ENCODE measurements around the gene KIRREL1. TPM values are rescaled to one million over a fixed set of nuclear protein-coding genes. Genes with fewer than 3 reads are reported as not detected.
A peak's percentile ranks its signal among the peaks of the same experiment; 100 is the strongest.

Gene KIRREL1
- total RNA-seq, 6 experiments from 2014 or later = 1.1 to 4.9 (median 2.9) TPM

DNA sequence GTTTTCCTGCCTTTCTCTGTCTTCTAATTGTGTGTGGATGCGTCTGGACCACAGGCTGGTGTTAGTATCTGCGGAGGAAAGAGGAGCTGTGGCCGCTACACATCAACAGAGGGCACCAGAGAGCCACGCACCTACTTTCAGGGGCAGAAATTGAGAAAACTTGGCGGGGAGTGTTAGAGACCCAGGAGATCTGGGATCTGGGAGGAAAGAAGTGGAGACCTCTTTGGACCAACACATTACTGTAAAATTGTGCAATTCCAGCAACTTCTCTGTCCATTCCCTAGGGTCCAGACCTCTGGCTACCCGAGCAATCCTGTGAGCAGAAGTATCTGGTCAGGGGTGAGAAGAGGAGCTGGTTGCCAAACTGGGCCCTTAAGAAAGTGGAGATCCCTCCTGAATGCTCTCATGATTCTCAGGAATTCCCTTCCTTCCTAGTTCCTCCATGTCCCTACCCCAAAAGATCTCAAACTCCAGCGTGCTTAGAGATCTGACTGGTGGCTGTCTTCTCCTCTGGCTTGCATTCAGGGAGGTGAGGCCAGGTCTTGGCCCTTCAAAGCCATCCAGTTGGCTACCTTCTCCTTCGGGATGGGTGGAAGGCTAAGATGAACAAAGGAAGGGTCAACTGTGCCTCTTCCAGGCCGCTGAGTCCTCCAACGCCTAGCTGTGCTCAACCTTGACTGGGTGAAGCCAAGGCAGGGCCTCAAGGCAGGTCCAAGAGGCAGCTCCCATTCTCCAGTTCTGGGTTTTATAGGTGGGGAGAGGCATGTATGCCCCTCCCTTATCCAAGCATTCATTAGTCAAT lies 1.2 kb upstream of the KIRREL1 start:
- Histone ChIP-seq H3K27me3 (peaks cover 0 to 3% of the 10 kb centered on the region in 2 donors), H3K4me1 (peaks cover 0 to 6% (median 0%) of the 10 kb centered on the region in 4 donors), H3K9me3 (no peaks in the 10 kb centered on the region), H3K27ac (no peak overlapping the region), H3K4me3 (no peak overlapping the region), H3K36me3 (no peaks in the 10 kb centered on the region)
- ATAC-seq (peak; percentile 79 to 87 (median 83)), DNase-seq (peak; percentile 50 to 62 (median 55))
- 34% methylated on average over 10 of the region's 10 CpGs for WGBS (ENCODE audit: insufficient coverage, low coverage, low lambda C conversion rate, missing lambda C conversion rate)
- intact Hi-C loops (cut with DNase I) = loop anchor here in 1 of 2 donors (5.0 to 10.0 kb wide), 2 partner anchors 95 to 123 kb away; no protein-coding TSS in a partner anchor
- TF ChIP-seq, protein P1, sequence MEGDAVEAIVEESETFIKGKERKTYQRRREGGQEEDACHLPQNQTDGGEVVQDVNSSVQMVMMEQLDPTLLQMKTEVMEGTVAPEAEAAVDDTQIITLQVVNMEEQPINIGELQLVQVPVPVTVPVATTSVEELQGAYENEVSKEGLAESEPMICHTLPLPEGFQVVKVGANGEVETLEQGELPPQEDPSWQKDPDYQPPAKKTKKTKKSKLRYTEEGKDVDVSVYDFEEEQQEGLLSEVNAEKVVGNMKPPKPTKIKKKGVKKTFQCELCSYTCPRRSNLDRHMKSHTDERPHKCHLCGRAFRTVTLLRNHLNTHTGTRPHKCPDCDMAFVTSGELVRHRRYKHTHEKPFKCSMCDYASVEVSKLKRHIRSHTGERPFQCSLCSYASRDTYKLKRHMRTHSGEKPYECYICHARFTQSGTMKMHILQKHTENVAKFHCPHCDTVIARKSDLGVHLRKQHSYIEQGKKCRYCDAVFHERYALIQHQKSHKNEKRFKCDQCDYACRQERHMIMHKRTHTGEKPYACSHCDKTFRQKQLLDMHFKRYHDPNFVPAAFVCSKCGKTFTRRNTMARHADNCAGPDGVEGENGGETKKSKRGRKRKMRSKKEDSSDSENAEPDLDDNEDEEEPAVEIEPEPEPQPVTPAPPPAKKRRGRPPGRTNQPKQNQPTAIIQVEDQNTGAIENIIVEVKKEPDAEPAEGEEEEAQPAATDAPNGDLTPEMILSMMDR (IDR thresholded peaks at IDR 0.05) = peak; percentile 77 to 88 (median 86)
- no peak for TF ChIP-seq POLR2A (IDR thresholded peaks at IDR 0.05)

DNA sequence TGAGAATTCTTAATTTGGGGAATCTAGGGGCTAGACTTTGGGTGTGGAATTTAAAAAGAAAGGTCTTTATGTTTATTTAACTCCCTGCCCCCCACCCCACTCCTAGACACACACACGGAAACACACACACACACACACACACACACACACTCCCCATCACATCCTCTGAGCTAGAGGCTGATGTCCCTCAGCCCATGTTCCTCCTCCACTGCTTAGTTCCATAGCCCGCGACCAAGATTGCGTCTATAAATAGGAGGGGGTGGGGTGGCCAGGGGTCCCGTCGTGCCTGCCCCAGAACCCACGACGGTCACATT lies 655 bp upstream of the KIRREL1 start:
- Histone ChIP-seq H3K9me3 (no peaks in the 10 kb centered on the region), H3K27ac (no peak overlapping the region), H3K4me3 (no peak overlapping the region), H3K27me3 (peaks cover 0 to 3% of the 10 kb centered on the region in 2 donors), H3K36me3 (no peaks in the 10 kb centered on the region), H3K4me1 (peaks cover 0 to 6% (median 0%) of the 10 kb centered on the region in 4 donors)
- no peak for TF ChIP-seq POLR2A (IDR thresholded peaks at IDR 0.05)
- TF ChIP-seq, protein P1 (IDR thresholded peaks at IDR 0.05) = no peak
- DNase-seq = no peak
- WGBS (ENCODE audit: insufficient coverage, low coverage, low lambda C conversion rate, missing lambda C conversion rate) = 15% methylated on average over 8 of the region's 8 CpGs
- intact Hi-C loops (cut with DNase I) = loop anchor here in 1 of 2 donors (5.0 to 10.0 kb wide), 2 partner anchors 95 to 122 kb away; no protein-coding TSS in a partner anchor
- peak in 1 of 4 donors; percentile 36 for ATAC-seq

DNA sequence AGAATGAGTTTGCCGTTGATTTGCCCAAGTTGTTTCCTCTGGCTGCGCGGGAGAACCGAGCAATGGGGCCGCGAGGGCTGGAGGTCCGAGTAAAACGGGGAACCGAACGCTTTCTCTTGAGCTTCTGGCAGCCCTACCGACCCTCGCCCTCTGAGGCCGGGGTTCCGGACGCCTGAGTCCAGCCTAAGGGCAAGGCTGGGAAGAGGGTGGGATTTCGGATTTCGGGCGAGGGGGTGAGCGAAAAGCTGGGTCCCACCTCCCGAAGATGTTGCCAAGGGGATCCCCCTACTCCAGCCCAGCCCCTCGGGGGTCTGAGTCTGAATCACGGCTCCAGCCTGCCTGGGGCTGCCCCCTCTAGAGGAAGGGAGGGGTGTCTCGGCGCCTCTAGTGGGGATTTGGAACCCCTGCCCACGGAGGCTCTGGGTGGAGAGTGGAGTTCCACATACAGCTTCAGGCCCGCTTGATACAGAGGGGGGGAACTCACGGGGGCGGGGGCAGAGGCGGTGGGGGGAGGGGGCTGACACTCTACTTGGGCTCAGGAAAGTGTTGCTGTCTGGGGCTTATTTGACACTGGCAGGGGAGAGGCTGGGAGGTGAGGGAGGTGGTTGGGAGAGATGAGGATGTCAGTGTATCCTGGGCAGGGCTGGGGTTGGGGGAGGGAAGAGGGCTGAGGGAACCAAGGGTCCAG lies 617 bp downstream of the KIRREL1 start:
- no peaks in the 10 kb centered on the region for H3K9me3 ChIP-seq
- H3K36me3 ChIP-seq = no peaks in the 10 kb centered on the region
- no peak for TF ChIP-seq POLR2A (IDR thresholded peaks at IDR 0.05)
- TF ChIP-seq, protein P1 (IDR thresholded peaks at IDR 0.05) = no peak
- DNase-seq (no peak), ATAC-seq (peak in 1 of 4 donors; percentile 8)
- intact Hi-C loops (cut with DNase I) = loop anchor here in 1 of 2 donors (5.0 to 10.0 kb wide), 2 partner anchors 93 to 121 kb away; no protein-coding TSS in a partner anchor
- 0% methylated on average over 7 of the region's 29 CpGs for WGBS (ENCODE audit: insufficient coverage, low coverage, low lambda C conversion rate, missing lambda C conversion rate)
- peak overlapping the region; percentile 43 to 52 (median 44) for H3K4me3 ChIP-seq
- peak overlapping the region; percentile 46 to 77 (median 51) for H3K27ac ChIP-seq
- peaks cover 0 to 6% (median 0%) of the 10 kb centered on the region in 4 donors for H3K4me1 ChIP-seq
- peaks cover 0 to 3% of the 10 kb centered on the region in 2 donors for H3K27me3 ChIP-seq

DNA sequence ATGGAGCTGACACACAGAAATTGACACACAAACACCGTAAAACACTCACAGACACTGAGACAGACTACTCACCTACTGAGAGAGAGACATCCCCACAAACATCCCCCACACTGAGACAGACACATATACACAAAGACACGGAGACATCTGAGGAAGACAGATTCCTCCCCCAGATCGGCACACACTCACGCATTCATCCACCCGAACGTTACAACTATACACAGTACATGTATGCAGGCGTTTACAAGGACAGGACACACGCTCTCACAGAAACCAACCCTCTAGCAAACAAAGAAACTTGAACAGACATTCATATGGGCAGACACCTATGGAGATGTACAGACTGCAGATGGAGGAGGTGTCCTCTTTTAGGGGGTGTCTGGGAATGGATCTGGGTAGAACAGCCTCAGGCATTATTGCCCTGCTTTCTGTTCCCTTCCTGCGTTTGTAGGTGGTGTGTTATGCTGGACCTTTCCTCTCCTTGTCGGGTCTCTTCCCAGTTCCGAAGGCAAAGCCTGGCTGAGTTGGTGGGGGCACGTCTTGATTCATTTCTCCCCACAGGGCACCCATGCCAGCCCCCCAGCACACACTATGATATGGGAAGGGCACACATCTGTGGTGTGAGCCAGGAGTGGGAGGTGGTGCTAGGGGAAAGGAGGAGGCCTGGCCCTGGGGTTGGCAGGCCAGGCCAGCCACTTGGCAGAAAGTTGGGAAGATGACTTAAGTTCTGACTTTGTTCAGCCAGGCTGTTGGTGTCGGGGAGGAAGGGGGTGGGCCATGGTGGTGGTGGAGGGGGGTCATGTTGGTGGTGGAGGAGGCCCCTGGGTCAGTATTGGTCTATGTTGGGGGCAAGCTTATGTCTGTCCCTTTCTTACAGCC lies 1.5 kb downstream of the KIRREL1 start:
- H3K27me3 ChIP-seq = peaks cover 0 to 3% of the 10 kb centered on the region in 2 donors
- no peak for TF ChIP-seq POLR2A (IDR thresholded peaks at IDR 0.05)
- TF ChIP-seq, protein P1 (IDR thresholded peaks at IDR 0.05) = no peak
- intact Hi-C loops (cut with DNase I) = loop anchor here in 1 of 2 donors (5.0 to 10.0 kb wide), 2 partner anchors 92 to 120 kb away; no protein-coding TSS in a partner anchor
- H3K9me3 ChIP-seq = no peaks in the 10 kb centered on the region
- WGBS (ENCODE audit: insufficient coverage, low coverage, low lambda C conversion rate, missing lambda C conversion rate) = 49% methylated on average over 7 of the region's 13 CpGs
- no peak overlapping the region for H3K27ac ChIP-seq
- H3K4me1 ChIP-seq = peaks cover 0 to 6% (median 0%) of the 10 kb centered on the region in 4 donors
- H3K36me3 ChIP-seq = no peaks in the 10 kb centered on the region
- DNase-seq = no peak
- H3K4me3 ChIP-seq = no peak overlapping the region
- ATAC-seq = no peak
